Astrocyte (in vitro differentiated cells and primary cell): ENCODE results near the gene SPATA31E1. TPM values are rescaled to one million over a fixed set of nuclear protein-coding genes. Genes with fewer than 3 reads are reported as not detected.
A peak's percentile ranks its signal among the peaks of the same experiment; 100 is the strongest.

Source experiments
- DNase-seq: peaks from one replicate; pipeline ENCODE4 v3.0.0-alpha.2; 2010; ENCODE audit warnings: low read depth
- FAIRE-seq: peaks from 2 replicates; lab custom pipeline; 2011; peaks lifted over from hg19 to GRCh38; lab: Jason Lieb, UNC
- H2AFZ ChIP-seq: 2 replicates; pipeline ENCODE4 v1.6.0; 2012; ENCODE audit warnings: low read depth, low read length, inconsistent platforms
- H3K27ac ChIP-seq: 2 replicates; pipeline ENCODE4 v1.5.1; 2011; ENCODE audit warnings: low read depth, low read length, inconsistent platforms
- H3K27me3 ChIP-seq: 2 replicates; pipeline ENCODE4 v1.6.0; 2011; ENCODE audit warnings: low read length, inconsistent platforms; ENCODE audit not compliant: insufficient read depth
- H3K36me3 ChIP-seq: 2 replicates; pipeline ENCODE4 v1.5.1; 2011; ENCODE audit warnings: low read length, inconsistent platforms; ENCODE audit not compliant: insufficient read depth
- H3K4me1 ChIP-seq: 2 replicates; pipeline ENCODE4 v1.5.1; 2011; ENCODE audit warnings: low read length, inconsistent platforms; ENCODE audit not compliant: insufficient read depth
- H3K4me2 ChIP-seq: 2 replicates; pipeline ENCODE4 v1.6.0; 2012; ENCODE audit warnings: low read length, inconsistent platforms
- H3K4me3 ChIP-seq: 2 replicates; pipeline ENCODE4 v1.5.1; 2011; ENCODE audit warnings: low read depth, mild to moderate bottlenecking, low read length, inconsistent platforms; ENCODE audit not compliant: insufficient read depth
- H3K79me2 ChIP-seq: 2 replicates; pipeline ENCODE4 v1.6.0; 2012; ENCODE audit warnings: mild to moderate bottlenecking, low read length, inconsistent platforms; ENCODE audit not compliant: insufficient read depth
- H3K9ac ChIP-seq: 2 replicates; pipeline ENCODE4 v1.6.0; 2012; ENCODE audit warnings: mild to moderate bottlenecking, low read length, inconsistent platforms
- H3K9me3 ChIP-seq: 2 replicates; pipeline ENCODE4 v1.5.1; 2012; ENCODE audit warnings: low read depth, mild to moderate bottlenecking, low read length, inconsistent platforms; ENCODE audit not compliant: insufficient read depth
- H4K20me1 ChIP-seq: 2 replicates; pipeline ENCODE4 v1.6.0; 2012; ENCODE audit warnings: low read length, inconsistent platforms; ENCODE audit not compliant: insufficient read depth
- H3K27ac Mint-ChIP-seq: one replicate; pipeline ENCODE4 v1.8.0; 2021; ENCODE audit warnings: mild to moderate bottlenecking, mixed read lengths; ENCODE audit not compliant: unreplicated experiment
- H3K27me3 Mint-ChIP-seq: one replicate; pipeline ENCODE4 v1.8.0; 2021; ENCODE audit warnings: low read depth, mixed read lengths; ENCODE audit not compliant: unreplicated experiment
- H3K36me3 Mint-ChIP-seq: one replicate; pipeline ENCODE4 v1.8.0; 2021; ENCODE audit warnings: low read depth, mixed read lengths; ENCODE audit not compliant: unreplicated experiment
- H3K4me1 Mint-ChIP-seq: one replicate; pipeline ENCODE4 v1.8.0; 2021; ENCODE audit warnings: low read depth, mixed read lengths; ENCODE audit not compliant: unreplicated experiment
- H3K4me3 Mint-ChIP-seq: one replicate; pipeline ENCODE4 v1.8.0; 2021; ENCODE audit warnings: mild to moderate bottlenecking, moderate library complexity, mixed read lengths; ENCODE audit not compliant: unreplicated experiment
- H3K9me3 Mint-ChIP-seq: one replicate; pipeline ENCODE4 v1.8.0; 2021; ENCODE audit warnings: mild to moderate bottlenecking, mixed read lengths; ENCODE audit not compliant: unreplicated experiment
- EZH2 ChIP-seq: IDR thresholded peaks from 2 replicates; pipeline ENCODE4 v1.6.1; 2012; ENCODE audit warnings: mild to moderate bottlenecking, low read length, inconsistent platforms; ENCODE audit not compliant: insufficient read depth
- total RNA-seq: library from RNA; stranded (reverse); gene quantifications from 2 replicates; pipeline ENCODE4 v1.2.1, GENCODE V29; 2021
- TF ChIP-seq, protein P1 (sequence below): IDR thresholded peaks from 2 replicates; pipeline ENCODE4 v1.5.1; 2011; ENCODE audit warnings: low read depth, mild to moderate bottlenecking, inconsistent platforms, low read length, moderate library complexity; ENCODE audit not compliant: insufficient read depth

Gene SPATA31E1
- total RNA-seq, 1 donor from 2014 or later: not detected

DNA sequence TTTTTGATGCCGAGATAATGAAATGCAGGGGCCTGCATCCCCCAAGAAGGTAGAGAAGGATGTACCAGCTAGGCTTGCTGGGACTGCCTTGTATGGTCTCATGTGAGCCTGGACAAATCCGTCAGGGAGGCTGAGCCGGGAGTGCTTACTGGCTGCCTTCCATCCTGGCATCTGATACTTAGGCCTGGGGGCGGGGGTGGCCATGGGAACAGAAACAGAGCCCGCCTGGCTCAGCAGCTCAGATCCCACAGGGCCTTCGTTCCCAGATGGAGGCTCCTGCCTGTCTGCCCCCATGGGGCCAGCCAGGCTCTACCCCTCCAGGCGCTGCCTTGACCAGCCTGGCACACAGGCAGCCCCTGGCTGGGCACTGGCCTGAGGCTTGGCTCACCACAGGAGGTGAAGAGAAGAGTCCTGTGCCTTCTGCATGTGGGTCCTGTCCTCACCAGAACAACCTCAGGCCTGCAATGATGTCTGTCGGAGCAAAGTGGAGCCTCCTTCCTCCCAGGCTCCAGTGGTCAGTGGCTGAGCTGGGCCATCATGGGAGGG, 10.5 kb upstream of the SPATA31E1 start:
- TF ChIP-seq, protein P1, sequence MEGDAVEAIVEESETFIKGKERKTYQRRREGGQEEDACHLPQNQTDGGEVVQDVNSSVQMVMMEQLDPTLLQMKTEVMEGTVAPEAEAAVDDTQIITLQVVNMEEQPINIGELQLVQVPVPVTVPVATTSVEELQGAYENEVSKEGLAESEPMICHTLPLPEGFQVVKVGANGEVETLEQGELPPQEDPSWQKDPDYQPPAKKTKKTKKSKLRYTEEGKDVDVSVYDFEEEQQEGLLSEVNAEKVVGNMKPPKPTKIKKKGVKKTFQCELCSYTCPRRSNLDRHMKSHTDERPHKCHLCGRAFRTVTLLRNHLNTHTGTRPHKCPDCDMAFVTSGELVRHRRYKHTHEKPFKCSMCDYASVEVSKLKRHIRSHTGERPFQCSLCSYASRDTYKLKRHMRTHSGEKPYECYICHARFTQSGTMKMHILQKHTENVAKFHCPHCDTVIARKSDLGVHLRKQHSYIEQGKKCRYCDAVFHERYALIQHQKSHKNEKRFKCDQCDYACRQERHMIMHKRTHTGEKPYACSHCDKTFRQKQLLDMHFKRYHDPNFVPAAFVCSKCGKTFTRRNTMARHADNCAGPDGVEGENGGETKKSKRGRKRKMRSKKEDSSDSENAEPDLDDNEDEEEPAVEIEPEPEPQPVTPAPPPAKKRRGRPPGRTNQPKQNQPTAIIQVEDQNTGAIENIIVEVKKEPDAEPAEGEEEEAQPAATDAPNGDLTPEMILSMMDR: no peak
- TF ChIP-seq EZH2: no peak
- no peaks in the 10 kb centered on the region for H4K20me1 ChIP-seq
- no peak overlapping the region for H3K27ac Mint-ChIP-seq
- peaks cover 2% of the 10 kb centered on the region for H3K36me3 Mint-ChIP-seq
- peaks cover 8% of the 10 kb centered on the region for H3K4me1 ChIP-seq
- H3K27ac ChIP-seq: no peak overlapping the region
- H2AFZ ChIP-seq: no peak overlapping the region
- H3K9me3 ChIP-seq: no peaks in the 10 kb centered on the region
- H3K79me2 ChIP-seq: no peaks in the 10 kb centered on the region
- peak; percentile 25 for DNase-seq
- no peak overlapping the region for H3K4me2 ChIP-seq
- no peak overlapping the region for H3K4me3 Mint-ChIP-seq
- H3K9me3 Mint-ChIP-seq: peaks cover 4% of the 10 kb centered on the region
- no peak overlapping the region for H3K9ac ChIP-seq
- peaks cover 12% of the 10 kb centered on the region for H3K27me3 Mint-ChIP-seq
- no peaks in the 10 kb centered on the region for H3K36me3 ChIP-seq
- no peak overlapping the region for H3K4me3 ChIP-seq
- H3K4me1 Mint-ChIP-seq: peaks cover 11% of the 10 kb centered on the region
- no peak for FAIRE-seq
- no peaks in the 10 kb centered on the region for H3K27me3 ChIP-seq

DNA sequence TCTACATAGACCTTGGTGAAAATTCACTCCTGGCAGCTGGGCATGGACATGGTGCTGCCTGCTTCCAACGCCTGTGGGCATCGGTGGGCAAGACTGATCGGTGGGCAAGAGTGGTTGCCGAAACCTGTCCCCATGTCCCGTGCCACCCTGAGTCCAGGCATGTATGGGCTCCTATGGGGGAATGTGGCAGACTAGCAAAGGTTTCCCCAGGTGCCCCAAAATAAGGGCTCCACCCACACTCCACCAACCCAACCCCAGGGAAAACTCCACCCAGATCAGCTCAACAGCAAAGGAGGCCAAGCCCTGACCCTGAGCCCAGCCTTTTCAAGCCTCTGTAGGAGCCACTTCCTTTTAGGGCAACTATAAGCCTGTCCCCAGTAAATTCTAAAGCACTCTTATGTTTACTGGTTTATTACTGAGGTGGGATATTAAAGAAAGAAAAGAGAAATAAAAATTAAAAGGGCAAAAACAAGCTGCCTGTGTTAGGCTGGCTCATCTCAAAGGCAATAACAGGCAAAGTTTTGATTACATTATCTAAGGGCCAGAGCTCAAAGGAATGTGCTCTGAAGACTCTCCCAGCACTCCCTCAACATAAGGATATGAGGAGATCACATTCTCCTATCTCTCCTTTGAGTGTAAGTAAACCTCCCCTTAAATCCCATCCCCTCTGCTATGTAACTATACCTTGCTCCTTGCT, 8.9 kb upstream of the SPATA31E1 start:
- H3K27ac ChIP-seq: no peak overlapping the region
- H3K9me3 ChIP-seq: peaks cover 6% of the 10 kb centered on the region
- FAIRE-seq: no peak
- Mint-ChIP-seq H3K4me1 (peaks cover 14% of the 10 kb centered on the region), H3K36me3 (peaks cover 2% of the 10 kb centered on the region), H3K27me3 (peaks cover 12% of the 10 kb centered on the region), H3K27ac (peak overlapping the region; percentile 41), H3K4me3 (no peak overlapping the region), H3K9me3 (peaks cover 7% of the 10 kb centered on the region)
- H3K9ac ChIP-seq: no peak overlapping the region
- H3K4me2 ChIP-seq: no peak overlapping the region
- no peaks in the 10 kb centered on the region for H3K79me2 ChIP-seq
- no peak for TF ChIP-seq EZH2
- TF ChIP-seq, protein P1: no peak
- no peak overlapping the region for H2AFZ ChIP-seq
- H4K20me1 ChIP-seq: no peaks in the 10 kb centered on the region
- H3K4me1 ChIP-seq: peaks cover 11% of the 10 kb centered on the region
- no peak for DNase-seq
- H3K27me3 ChIP-seq: no peaks in the 10 kb centered on the region
- H3K36me3 ChIP-seq: no peaks in the 10 kb centered on the region
- no peak overlapping the region for H3K4me3 ChIP-seq

DNA sequence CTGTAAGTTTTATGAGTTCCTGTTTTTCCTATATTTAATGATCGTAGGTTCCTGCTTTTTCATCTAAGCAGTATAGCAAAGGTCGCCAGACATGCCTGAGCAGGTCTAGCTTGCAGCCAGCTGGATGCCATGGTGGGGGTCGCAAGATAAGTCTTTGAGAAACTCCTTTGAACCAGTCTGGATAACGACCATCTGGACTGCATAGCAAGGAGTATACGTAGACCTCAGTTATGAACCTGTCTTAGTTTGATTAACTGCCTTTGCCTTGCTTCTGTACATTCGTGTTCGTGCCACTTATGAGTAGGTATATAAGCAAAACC, 8.4 kb upstream of the SPATA31E1 start:
- H3K36me3 ChIP-seq: no peaks in the 10 kb centered on the region
- H3K4me3 ChIP-seq: no peak overlapping the region
- H3K79me2 ChIP-seq: no peaks in the 10 kb centered on the region
- DNase-seq (peak; percentile 17), FAIRE-seq (no peak)
- H3K27ac Mint-ChIP-seq: peak overlapping the region; percentile 26
- TF ChIP-seq EZH2: no peak
- TF ChIP-seq, protein P1: no peak
- peaks cover 18% of the 10 kb centered on the region for H3K4me1 Mint-ChIP-seq
- H3K27me3 ChIP-seq: no peaks in the 10 kb centered on the region
- H3K36me3 Mint-ChIP-seq: peaks cover 2% of the 10 kb centered on the region
- no peak overlapping the region for H3K27ac ChIP-seq
- no peak overlapping the region for H2AFZ ChIP-seq
- H3K9me3 ChIP-seq: peaks cover 7% of the 10 kb centered on the region
- H3K4me2 ChIP-seq: no peak overlapping the region
- peaks cover 7% of the 10 kb centered on the region for H3K9me3 Mint-ChIP-seq
- H4K20me1 ChIP-seq: no peaks in the 10 kb centered on the region
- H3K4me3 Mint-ChIP-seq: no peak overlapping the region
- H3K4me1 ChIP-seq: peaks cover 12% of the 10 kb centered on the region
- peaks cover 12% of the 10 kb centered on the region for H3K27me3 Mint-ChIP-seq
- no peak overlapping the region for H3K9ac ChIP-seq
